ENCODE data around the gene HMX2. TPM values are rescaled to one million over a fixed set of nuclear protein-coding genes. Genes with fewer than 3 reads are reported as not detected.
A peak's percentile ranks its signal among the peaks of the same experiment; 100 is the strongest.

Gene HMX2
- not detected in 2 replicates for total RNA-seq (2014; rRNA removed; shearing (Covaris generic))

GRCh38 chr10:123147635-123148413, at the start of gene HMX2:
Gene HMX2, plus strand, starts transcription at chr10:123148136. Its CDS starts 243 bp downstream, at chr10:123148379.
- no peak for DNase-seq (ENCODE audit: low spot score)

GRCh38 chr10:123100030-123100762, 47.7 kb upstream of the HMX2 start:
- no peak for DNase-seq (ENCODE audit: low spot score)

- no peak for DNase-seq (ENCODE audit: low spot score)
These were observed 46.1 kb upstream of the HMX2 start for GRCh38 chr10:123101872-123102271.

DNA sequence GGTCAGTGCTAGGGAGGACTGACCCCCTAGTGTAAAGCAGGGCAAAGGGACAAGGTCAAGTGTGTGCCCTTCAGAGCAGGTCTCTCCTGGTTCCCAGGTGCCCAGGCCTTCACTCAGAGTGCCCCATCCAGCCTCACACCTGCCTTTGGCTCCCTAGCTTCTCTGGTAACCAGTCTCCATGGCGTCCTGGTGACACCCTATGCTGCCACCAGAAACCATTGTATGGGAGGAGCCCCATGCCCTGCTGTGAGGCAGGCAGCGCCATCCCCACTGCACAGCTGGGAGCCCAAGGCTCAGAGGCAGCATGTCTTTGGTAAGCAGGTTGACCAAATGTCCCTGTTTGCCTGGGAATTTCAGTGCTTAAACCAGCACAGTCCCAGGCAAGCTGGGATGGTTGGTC, 45.3 kb upstream of the HMX2 start:
- no peak for DNase-seq (ENCODE audit: low spot score)

- no peak for DNase-seq (ENCODE audit: low spot score)
These were observed 44.0 kb upstream of the HMX2 start for GRCh38 chr10:123103944-123104343.

- no peak for DNase-seq (ENCODE audit: low spot score)
These were observed 38.5 kb upstream of the HMX2 start for GRCh38 chr10:123109466-123109865.

- no peak for DNase-seq (ENCODE audit: low spot score)
These were observed 30.1 kb upstream of the HMX2 start for GRCh38 chr10:123117644-123118417.

DNA sequence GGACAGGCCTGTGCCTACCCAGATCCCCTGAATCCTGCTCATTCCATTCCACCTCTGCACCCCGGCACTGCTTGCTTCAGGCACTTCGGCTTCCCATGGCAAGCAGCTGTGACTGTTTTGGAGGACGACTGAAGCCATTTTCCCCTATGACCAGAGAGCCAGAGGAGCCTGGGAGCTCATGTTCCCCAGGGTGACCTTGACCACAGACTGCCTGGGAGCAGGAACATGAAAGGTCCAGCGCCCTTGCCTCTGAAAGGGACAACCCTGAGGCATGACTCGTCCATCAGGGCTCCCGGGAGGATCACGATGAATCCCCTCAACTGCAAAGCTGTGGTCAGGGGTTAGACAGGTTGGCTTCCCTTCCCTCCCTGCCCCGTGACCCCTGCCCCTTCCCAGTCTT, 28.9 kb upstream of the HMX2 start:
- no peak for DNase-seq (ENCODE audit: low spot score)

- DNase-seq (ENCODE audit: low spot score): no peak
These were observed 21.7 kb upstream of the HMX2 start for GRCh38 chr10:123126246-123126645.

DNA sequence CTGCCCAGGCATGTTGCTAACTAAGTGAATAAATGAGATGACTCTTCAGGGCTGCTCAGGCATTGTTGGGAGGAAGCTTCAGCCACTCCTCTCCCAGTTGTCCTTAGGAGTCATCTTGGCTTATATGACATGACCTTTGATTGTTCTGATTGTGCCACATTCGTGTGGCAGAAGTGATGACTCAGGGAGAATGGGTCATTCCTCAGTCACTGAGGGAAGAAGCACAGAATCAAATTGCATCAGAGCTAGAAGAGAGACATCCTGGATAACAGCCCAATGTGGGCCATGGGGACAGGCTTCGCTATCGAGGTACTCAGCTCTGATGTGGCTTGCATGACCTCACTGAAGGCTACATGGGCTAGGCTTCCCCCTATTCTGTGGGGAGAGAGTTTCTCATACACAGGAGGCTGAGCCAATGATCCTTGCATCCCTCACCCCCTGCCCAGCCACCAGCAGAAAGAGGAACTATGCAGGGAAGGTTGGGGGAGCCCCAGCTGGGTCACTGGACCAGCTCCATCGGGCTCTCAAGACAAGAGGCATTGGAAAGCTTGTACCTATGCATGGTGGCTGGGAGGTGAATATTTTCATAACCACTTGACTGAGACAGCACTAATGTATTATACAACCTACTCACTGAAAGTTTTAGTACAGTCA, 18.2 kb upstream of the HMX2 start:
- DNase-seq (ENCODE audit: low spot score): no peak

DNA sequence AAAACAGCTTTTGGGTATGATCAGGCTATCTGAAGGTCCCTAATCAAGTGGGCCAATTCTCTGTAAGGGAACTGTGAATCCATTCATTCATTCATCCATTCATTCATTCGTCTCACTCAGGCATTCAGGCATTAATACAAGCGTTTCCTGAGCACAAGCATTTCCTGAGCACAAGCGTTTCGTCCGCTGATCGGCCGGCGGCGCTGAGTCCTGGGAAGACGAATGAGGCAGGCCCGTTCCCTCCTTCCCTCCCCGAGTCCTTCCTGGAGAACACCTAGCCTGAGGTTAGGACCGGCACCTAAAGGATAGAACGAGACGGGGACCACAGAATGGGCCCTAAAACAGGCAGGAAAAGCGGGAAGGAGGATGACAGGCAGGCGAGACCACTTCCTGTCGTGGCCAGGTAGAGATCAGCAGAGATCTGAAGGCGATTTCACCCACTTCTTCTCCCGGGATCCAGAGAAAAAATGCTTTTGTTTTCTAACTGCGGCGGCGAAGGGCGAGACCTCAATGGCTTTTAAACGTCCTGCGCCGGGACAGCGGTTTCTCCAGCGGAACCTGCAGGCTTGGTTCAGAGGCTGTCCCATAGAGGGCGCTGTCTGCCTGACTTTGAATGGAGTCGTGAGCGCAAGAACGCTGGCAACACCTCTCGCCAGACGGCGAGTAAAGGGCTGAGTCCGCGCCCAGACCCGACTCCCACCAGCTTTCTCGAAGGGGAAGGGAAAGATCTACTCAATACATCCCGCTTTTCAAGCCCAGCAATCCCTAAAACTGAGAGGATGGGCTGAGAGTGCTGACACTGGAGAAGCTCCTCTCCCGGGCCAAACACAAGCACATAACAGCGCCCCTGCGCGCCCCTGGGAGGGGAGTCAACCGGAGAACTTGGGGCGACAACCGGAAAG, 15.1 kb upstream of the HMX2 start:
- peak; percentile 87 for DNase-seq (ENCODE audit: low spot score)

- no peak for DNase-seq (ENCODE audit: low spot score)
These were observed 14.2 kb upstream of the HMX2 start for GRCh38 chr10:123133541-123134342.

GRCh38 chr10:123134343-123134914, 13.5 kb upstream of the HMX2 start:
- no peak for DNase-seq (ENCODE audit: low spot score)

DNA sequence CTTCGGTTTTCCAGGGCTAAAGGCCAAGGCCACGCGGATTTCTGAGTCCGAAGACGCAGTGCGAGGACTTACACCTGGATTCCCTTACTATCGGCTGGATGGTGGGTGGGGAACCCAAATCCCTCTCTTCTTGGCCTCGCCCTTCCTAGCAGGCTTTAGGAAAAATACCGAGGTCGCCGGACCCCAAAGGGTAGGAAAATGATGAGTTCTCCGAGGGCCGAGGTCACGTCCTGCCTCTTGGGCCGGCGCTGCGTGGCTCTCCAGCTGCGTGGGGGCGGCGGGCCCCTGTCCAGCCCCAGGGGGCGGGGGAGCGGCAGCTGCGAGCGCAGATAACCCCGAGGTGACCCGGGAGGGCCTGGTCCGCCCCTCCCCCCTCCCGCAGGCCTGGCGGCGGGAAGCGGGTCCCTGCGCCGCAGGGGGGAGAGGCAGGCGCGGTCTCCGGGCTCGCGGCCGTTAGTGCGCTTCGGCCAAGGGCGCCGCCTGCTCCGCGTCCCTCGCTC, 13.0 kb upstream of the HMX2 start:
- no peak for DNase-seq (ENCODE audit: low spot score)

GRCh38 chr10:123135415-123136141, 12.4 kb upstream of the HMX2 start, which contains the start of gene HMX3:
Gene HMX3, plus strand, starts transcription at chr10:123135970. Its CDS starts 81 bp downstream, at chr10:123136051.
- DNase-seq (ENCODE audit: low spot score): no peak

DNA sequence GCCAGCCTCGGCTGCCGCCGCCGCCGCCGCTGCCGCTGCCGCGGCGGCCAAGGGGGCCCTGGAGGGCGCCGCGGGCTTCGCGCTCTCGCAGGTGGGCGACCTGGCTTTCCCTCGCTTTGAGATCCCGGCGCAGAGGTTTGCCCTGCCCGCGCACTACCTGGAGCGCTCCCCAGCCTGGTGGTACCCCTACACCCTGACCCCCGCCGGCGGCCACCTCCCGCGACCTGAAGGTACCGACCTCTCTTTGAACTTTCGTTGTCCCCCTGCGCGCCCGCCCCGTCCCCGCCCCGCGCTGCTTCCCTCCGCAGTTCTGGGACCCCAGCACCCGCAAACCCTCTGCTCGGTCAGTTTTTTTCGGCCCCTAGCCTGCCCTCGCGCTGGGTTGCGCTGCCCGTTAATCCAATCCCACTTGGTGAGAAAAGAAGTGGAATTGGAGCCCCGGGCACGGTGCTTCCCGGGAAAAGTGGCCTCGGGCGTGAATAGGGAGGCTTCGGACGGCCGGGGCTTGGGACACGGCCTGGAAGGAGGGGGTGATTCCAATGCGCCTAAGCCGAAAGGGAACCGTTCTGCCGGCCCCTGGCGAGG, 11.6 kb upstream of the HMX2 start:
- DNase-seq (ENCODE audit: low spot score): no peak

- DNase-seq (ENCODE audit: low spot score): no peak
These were observed 10.9 kb upstream of the HMX2 start for GRCh38 chr10:123136806-123137642.
